Kidney (tissue), 14 donors: ENCODE measurements around the gene ERC2. TPM values are rescaled to one million over a fixed set of nuclear protein-coding genes. Genes with fewer than 3 reads are reported as not detected.

ENCODE experiments used
- DNase-seq, 5 donors: peaks; one replicate each; pipeline ENCODE4 v3.0.0-alpha.2; 2013 to 2020
- FAIRE-seq: peaks from 2 replicates; lab custom pipeline; 2012; peaks lifted over from hg19 to GRCh38; lab: Jason Lieb, UNC
- H3K27ac ChIP-seq, 2 donors: one replicate each; pipeline ENCODE4 v1.7.0; 2013; ENCODE audit warnings: low read depth in 2 of 2, low read length in 2 of 2, inconsistent platforms in 1 of 2
- H3K27me3 ChIP-seq: one replicate; pipeline ENCODE4 v1.7.1; 2013; ENCODE audit warnings: low read length, inconsistent platforms; ENCODE audit not compliant: control insufficient read depth, insufficient read depth
- H3K36me3 ChIP-seq, 3 donors: one replicate each; pipeline versions ENCODE4 v1.7.0 to v1.7.1; 2013; ENCODE audit warnings: low read length in 3 of 3, control low read depth in 1 of 3, inconsistent platforms in 1 of 3; ENCODE audit not compliant: insufficient read depth in 3 of 3, control insufficient read depth in 2 of 3
- H3K4me1 ChIP-seq, 3 donors: one replicate each; pipeline versions ENCODE4 v1.7.0 to v1.7.1; 2013; ENCODE audit warnings: low read length in 3 of 3, inconsistent platforms in 1 of 3, low read depth in 1 of 3; ENCODE audit not compliant: control insufficient read depth in 2 of 3, insufficient read depth in 2 of 3
- H3K4me3 ChIP-seq, 3 donors: one replicate each; pipeline versions ENCODE4 v1.7.0 to v1.8.1; 2013; ENCODE audit warnings: low read length in 3 of 3, control low read depth in 1 of 3, inconsistent platforms in 1 of 3
- H3K9ac ChIP-seq, 3 donors: one replicate each; pipeline versions ENCODE4 v1.7.0 to v1.7.1; 2013; ENCODE audit warnings: low read length in 3 of 3, control low read depth in 1 of 3, inconsistent platforms in 1 of 3
- H3K9me3 ChIP-seq, 3 donors: one replicate each; pipeline versions ENCODE4 v1.7.0 to v1.7.1; 2013; ENCODE audit warnings: low read length in 3 of 3, control low read depth in 1 of 3, inconsistent platforms in 1 of 3; ENCODE audit not compliant: control insufficient read depth in 2 of 3, insufficient read depth in 1 of 3
- CTCF ChIP-seq: IDR thresholded peaks from 3 replicates; pipeline ENCODE4 v1.5.1; 2012; ENCODE audit warnings: mild to moderate bottlenecking, moderate library complexity, borderline replicate concordance; ENCODE audit not compliant: insufficient read depth; ENCODE audit errors: extremely low read depth
- intact Hi-C: fragments of 100-400 bp; cut with DNase I; formaldehyde crosslinking; loops from one replicate; pipeline ENCODE4 v1.11.1; 2022
- polyA plus RNA-seq: library from polyadenylated mRNA; stranded (reverse); fragments of 350-450 nt; fragmentation: Illumina TruSeq; extraction: RNeasy Lipid Tissue Mini Kit (QIAGEN cat#74804); gene quantifications from one replicate; pipeline ENCODE4 v1.2.3, GENCODE V29; 2014; ENCODE audit warnings: low read depth, low replicate concordance; ENCODE audit not compliant: insufficient read depth
- total RNA-seq: library from RNA; stranded (reverse); fragmentation: NEBNext Ultra II Directional; extraction: Animal tissue kit (Norgen Biotek cat#: 25700); gene quantifications from one replicate; pipeline ENCODE4 v1.2.1, GENCODE V29; 2021
- donor health status: control.
- donor health status: control.
- donor health status: control.
- donor health status: control.
- donor health status: control.
- donor health status: DM: yes; HTN: yes; CAD: no.
- donor health status: Normal renal cell carcinoma (clear cell type).

The ERC2 gene
- total and polyA plus RNA-seq, 2 donors from 2014 or later, result 0.92 to 3.8 TPM

GRCh38 chr3:55476515-55476914, 991.8 kb downstream of the ERC2 start:
- H3K27me3 ChIP-seq, result no peaks in the 10 kb centered on the region
- H3K9me3 ChIP-seq, result no peaks in the 10 kb centered on the region
- no peak for DNase-seq
- peaks cover 0 to 5% (median 0%) of the 10 kb centered on the region in 3 donors for H3K36me3 ChIP-seq
- TF ChIP-seq CTCF, result no peak
- H3K27ac ChIP-seq, result no peak overlapping the region
- no peak for FAIRE-seq
- intact Hi-C loops, result no loop called here
- H3K9ac ChIP-seq, result no peak overlapping the region
- no peaks in the 10 kb centered on the region for H3K4me1 ChIP-seq
- no peak overlapping the region for H3K4me3 ChIP-seq

GRCh38 chr3:55474213-55474632, 994.0 kb downstream of the ERC2 start:
- Histone ChIP-seq H3K4me3 (no peak overlapping the region), H3K9ac (no peak overlapping the region), H3K4me1 (no peaks in the 10 kb centered on the region), H3K9me3 (no peaks in the 10 kb centered on the region), H3K36me3 (peaks cover 0 to 5% (median 0%) of the 10 kb centered on the region in 3 donors), H3K27ac (no peak overlapping the region), H3K27me3 (no peaks in the 10 kb centered on the region)
- FAIRE-seq, result no peak
- intact Hi-C loops, result no loop called here
- DNase-seq, result peak in 2 of 5 donors; percentile 9 to 63
- TF ChIP-seq CTCF, result no peak

GRCh38 chr3:55473788-55474187, 994.5 kb downstream of the ERC2 start:
- intact Hi-C loops, result no loop called here
- H3K4me1 ChIP-seq, result no peaks in the 10 kb centered on the region
- H3K9me3 ChIP-seq, result no peaks in the 10 kb centered on the region
- H3K4me3 ChIP-seq, result no peak overlapping the region
- TF ChIP-seq CTCF, result no peak
- H3K27me3 ChIP-seq, result no peaks in the 10 kb centered on the region
- no peak overlapping the region for H3K27ac ChIP-seq
- H3K9ac ChIP-seq, result no peak overlapping the region
- FAIRE-seq, result no peak
- no peak for DNase-seq
- peaks cover 0 to 5% (median 0%) of the 10 kb centered on the region in 3 donors for H3K36me3 ChIP-seq
